HG02610 (cell line): ENCODE results near the gene CARD6.
"Not testable (repeated sequence)": the region's sequence is repeated elsewhere in the genome, so short reads cannot be mapped to it uniquely, and the experiment has no call there.

Experiments
- ATAC-seq: cut with Tn5 transposase; IDR thresholded peaks from one replicate; pipeline ENCODE4 v1.9.1; 2021; ENCODE audit warnings: mild to moderate bottlenecking, moderate library complexity; ENCODE audit not compliant: unreplicated experiment

CARD6 gene

DNA sequence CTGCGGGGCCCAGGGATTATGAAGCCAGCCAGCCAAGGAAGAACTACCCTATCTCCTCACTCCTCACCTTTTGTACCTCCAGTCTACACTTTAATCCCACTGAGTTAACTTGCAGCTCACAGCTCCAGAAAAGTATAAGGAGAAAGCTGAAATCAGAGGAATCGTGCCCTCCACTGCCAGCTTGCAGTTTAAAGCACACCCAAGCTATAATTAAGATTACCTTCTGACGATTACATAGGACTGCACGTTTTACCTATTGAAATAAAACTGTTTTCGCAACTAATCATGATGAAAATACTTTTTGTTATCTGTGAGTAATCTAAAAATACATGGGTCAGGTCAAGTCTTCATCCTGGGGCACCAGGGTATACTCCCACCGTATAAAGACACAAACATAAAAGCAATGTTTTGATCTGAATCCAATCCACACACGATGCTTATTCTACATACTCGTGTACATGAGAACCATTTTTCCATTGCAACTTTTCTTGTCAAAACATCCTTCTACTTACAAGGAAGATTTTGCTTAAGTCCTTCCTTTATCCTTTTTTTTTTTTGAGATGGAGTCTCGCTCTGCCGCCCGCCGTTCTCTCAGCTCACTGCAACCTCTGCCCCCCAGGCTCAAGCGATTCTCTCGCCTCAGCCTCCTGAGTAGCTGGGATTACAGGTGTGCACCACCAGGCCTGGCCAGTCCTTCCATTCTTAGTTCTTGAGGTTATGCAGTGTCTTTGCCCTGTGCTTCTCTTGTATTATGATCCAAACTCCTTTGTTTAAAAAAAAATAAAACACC, 13.8 kb upstream of the CARD6 start:
- ATAC-seq, result no peak

DNA sequence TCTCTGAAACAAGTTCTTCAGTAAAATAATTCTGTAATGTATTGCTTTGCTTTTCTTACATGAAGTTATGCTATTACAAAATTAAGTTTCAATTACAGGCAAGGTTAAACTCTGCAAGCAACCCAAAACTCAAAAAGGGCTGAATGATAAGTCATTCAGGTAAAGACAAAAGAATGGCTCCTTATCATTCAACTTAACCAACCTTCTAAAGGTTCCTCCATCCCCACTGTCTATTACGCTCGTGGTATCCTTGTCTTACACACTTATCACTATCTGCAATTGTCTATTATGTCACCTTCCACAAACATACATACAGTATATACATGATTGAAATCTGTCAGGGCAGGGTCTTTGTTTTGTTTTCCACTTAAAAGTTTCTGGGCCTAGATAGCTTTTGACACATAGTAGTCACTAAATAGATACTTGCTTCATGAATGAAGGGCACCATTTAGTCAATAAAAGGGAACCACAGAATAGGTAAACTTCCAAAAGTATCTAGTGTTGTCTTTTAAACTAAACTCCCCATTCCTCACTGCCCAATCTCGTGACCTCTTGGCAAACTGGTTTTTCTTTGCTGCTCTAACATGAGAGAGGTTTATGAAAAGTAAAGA, 13.0 kb upstream of the CARD6 start:
- ATAC-seq, result no peak

DNA sequence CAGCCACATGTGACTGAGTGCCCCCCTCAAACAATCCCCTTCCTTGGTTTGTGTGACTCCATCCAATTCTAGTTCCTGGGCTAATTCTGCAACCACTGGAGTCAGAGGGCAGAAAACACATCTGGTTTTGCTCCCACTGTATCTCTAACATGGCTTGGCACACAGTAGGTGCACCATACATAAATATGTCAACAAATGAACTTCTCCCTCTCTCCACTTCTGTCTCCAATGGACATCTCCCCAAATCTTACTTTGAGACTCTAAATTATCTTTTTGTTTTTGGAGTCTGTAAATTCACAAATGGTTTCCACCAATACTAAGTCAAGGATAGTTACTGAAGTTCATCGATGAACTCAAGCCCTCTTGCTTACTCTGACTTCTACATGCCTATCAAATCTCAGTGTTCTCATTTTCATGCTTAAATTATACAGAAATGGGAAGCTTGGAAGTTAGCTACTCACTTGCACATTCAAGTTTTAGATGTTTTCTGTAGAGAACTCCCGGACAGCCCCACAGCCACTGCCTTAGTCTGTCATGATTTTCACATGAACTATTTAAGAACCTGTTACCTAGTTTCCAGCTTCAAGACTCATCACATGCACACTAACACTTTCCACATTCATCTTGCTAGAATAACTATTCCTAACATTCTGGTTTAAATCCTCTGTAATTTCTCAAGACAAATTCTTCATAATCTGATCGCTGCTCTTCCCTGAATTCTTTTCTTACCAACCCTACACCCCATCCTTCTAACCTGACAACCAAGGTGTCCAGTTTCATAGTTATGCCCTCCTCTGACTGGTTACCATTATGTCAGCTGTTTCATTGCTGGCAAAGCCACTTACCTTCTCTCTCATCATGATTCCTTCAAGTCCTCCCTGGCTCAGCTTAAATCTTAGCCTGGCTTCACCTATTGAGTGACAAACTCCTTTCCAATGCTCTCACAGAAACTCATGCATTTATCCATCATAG, 12.2 kb upstream of the CARD6 start:
- ATAC-seq, result no peak

DNA sequence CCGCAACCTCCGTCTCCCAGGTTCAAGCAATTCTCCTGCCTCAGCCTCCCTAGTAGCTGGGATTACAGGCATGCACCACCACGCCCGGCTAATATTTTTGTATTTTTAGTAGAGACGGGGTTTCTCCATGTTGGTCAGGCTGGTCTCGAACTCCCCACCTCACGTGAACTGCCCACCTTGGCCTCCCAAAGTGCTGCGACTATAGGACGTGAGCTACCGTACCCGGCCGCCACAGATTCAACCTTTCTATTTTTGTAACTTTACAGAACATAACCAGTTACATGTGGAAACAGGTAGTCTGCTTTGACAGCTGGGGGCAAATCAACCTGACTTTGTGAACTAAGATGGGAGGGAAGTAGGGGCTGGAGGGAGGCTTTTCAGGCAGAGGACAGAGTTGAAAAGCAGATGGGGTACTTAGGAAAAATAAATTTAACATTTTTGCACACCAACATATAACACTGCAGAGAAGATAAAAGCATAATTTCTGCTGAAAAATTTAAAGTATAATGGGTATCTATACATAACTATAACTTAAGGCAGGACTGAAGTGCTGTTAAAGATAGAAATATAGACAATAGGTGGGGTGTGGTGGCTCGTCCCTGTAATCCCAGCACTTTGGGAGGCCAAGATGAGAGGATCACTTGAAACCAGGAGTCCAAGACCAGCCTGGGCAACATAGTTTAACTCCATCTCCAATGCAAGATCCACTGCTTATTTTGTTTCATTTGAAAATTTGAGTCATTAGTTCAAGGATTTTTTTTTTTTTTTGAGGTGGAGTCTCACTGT, 11.2 kb upstream of the CARD6 start:
- ATAC-seq, result no peak

DNA sequence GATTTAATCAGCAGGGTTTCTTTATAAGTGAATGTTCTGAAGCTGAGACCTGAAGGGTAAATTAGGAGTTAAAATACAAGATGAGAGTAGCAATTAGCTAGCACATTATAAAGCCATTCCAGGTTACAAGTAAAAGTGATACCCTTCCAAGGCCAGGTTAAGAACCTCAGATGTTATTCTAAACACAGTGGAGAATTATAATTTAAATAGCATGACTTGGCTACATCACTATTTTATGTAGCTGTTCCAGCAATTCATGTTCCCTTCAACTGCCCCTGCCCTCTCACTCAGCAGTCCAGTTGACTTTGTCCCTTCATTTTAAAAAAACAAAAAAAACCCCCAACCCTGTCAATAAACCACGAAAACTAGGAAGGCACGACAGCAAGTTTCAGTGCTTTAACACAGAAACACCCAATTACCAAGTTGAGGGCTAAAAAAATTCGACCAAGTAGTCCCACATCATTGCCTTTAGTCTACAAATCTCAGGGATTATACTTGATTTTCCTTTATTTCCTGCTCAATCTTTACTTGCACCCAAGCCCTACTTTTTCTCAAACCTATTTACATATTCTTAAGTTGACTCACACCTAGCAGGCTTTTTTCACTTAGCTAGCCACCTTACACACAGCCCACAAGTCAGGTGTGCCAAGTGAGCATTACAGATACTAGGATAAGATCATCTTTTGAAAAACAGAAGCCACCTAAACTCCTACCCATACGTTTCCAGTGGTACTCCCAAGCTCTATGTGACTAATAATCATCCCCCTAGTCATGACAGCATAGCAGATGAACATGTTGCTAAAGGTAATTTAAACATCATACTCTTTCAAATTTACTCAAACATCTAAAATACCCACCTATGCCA, 9.6 kb upstream of the CARD6 start:
- peak; percentile 58 for ATAC-seq

DNA sequence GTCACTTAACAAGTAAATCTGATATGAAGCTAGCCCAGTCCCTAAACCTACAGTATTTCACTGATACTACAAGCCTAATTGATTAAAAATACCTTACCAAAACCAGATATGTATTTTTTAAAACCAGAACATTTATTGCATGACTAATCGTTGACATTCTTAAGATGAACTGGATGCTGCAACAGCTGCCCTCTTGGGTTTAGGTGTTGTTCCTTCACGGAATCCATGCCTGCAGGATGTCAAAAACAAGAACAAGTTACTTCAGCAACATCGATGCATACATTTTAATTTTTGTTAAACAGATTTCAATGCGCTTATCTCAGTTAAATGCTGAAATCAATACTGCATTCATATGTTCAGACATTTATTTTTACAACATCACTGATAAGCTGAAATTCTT, 8.8 kb upstream of the CARD6 start:
- no peak for ATAC-seq

DNA sequence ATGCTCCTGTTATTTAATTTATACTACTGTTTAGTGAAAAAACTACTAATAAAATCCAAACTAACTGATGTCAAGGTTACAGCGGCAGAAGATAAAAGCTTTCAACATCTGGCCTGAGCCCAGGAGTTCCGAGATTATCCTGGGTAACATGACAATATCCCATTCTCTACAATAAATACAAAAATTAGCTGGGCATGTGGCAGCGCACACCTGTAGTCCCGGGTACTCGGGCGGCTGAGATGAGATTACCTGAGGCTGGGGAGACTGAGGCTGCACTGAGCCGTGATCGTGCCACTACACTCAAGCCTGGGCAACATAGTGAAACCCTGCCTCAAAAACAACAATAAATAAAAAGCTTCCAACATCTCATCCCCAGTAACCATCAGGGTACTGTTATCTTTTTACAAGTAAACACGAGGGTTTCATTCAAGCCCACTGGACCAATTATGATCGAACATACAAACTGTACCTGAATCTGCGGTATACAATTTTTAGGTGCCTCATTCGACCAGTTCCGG, 7.4 kb upstream of the CARD6 start:
- no peak for ATAC-seq

DNA sequence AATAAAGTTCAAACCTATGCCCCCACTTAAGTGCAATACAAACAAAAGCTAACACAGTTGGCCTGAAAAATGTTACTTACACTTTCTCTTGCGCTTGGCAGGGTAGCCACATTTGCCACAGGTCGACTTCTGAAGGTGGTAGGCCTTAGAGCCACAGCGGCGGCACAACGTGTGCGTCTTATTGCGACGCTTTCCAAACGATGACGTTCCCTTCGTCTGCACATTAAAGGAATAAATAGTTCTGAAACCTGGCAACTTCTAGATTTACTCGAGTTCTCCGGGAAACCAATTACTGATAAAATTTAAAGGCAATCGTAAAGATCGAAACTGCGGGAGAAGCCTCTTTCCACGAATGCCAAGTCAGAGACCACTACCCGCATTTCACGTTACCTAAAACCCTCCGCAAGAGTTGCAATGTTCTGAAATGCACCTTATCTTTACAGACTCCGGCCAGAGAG, 6.7 kb upstream of the CARD6 start:
- ATAC-seq, result no peak

DNA sequence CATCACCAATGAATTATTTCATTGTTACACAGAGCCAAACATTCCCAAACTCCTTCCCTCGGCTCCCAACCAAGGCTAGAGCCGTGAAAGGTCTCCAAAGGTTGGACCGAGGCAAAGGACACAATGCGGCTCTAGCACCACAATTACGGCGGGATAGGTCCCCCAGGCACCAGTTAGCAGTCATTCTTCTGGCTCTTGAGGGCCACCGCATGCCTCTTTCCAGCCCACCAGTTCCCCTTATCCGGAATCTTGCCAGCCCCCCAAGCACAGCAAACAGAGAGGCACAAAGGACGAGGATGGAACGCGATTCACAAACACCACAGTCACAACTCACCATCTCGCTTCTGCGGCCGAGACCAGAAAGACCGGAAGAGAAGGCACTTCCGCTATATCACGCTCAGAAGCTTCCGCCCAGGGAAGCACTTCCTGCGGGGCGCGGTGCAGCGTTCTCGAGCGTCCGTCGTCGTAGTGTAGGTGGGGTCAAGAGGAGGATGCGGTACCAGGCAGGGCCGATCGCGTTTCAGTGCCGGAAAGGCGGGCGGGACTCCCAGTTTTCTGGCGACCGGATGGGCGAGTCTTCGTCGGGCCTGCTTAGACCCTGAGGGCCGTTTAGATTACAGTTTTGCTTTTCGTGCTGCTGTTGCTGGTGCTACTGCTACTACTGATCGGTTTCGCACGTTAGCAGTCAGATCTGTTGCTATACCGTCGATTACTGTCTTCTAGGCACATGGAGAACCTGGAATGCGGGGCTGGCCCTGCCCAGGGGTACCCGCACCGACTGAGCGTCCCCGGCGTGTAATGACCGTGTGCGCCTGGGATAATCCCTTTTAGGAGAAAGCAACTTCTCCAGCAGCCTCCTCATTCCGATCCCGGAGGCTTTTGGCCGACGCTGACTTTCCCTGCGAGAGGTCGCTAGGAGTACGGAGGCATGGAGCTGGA, 6.0 kb upstream of the CARD6 start, which contains the start of gene RPL37:
Gene RPL37, minus strand, starts transcription at position 374 of the 939 bp plus-strand sequence. Its CDS starts 37 bp downstream, at position 337.
- peak; percentile 94 for ATAC-seq

DNA sequence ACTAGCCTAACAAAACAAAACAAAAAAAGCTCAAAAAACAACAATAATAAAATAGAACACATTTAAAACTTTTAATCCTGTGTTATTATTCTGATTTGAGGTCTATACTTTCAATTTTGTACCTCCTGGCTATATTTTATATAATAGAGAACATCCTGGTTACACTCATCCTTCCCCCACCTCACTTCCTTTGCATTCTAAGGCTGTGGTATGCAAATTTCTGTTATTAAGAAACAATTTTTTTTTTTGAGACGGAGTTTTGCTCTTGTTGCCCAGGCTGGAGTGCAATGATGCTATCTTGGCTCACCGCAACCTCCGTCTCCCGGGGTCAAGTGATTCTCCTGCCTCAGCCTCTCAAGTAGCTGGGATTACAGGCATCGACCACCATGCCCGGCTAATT, 3.1 kb upstream of the CARD6 start:
- no peak for ATAC-seq

DNA sequence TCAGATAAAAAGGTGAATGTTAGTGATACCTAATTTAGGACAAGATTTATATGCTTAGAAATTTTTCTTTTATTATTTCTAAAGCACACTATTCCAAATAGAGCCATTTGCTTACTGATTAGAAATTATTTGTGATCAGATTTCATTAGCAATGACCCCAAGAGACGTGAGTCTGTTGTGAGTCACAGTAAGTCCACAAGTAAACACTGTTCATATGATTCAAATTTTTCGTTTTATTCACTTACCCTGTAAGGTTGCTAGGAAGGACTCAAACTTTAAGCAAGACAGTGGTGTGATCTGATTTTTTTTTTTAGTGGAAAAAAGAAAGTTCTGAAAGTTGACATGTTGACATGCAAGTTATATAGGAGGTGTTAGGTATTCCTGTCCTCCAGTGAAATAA, 1.2 kb downstream of the CARD6 start:
- no peak for ATAC-seq

DNA sequence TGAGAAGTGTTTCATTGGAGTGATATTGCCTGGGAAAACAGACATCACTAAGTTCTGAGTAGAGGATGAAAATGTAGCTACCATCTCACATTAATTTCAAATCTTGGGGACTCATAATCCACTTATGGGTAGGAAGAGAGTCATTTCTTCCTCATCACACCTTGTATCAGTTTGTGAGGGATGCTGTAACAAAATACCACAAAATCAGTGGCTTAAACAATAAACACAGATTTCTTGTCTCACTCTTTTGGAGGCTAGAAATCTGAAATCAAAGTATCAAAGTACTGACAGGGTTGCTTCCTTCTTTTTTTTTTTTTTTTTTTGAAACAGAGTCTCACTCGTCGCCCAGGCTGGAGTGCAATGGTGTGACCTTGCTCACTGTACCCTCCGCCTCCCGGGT, 3.4 kb downstream of the CARD6 start:
- ATAC-seq, result no peak

DNA sequence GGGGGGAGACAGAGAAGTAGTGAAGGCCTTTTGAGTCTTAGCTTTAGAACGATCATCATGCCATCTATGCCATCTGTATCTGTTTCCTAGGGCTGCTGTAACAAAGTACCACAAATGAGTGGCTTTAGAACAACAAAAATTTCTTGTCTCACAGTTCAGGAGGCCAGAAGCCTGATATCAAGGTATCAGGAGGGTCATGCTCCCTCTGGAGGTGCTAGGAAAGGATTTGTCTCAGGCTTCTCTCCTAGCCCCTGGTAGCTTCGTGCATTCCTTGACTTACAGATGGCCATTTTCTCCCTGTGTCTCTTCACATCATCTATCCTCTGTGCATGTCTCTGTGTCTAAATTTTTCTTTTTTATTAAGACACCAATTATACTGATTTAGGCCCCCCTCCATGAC, 5.2 kb downstream of the CARD6 start:
- ATAC-seq, result no peak

DNA sequence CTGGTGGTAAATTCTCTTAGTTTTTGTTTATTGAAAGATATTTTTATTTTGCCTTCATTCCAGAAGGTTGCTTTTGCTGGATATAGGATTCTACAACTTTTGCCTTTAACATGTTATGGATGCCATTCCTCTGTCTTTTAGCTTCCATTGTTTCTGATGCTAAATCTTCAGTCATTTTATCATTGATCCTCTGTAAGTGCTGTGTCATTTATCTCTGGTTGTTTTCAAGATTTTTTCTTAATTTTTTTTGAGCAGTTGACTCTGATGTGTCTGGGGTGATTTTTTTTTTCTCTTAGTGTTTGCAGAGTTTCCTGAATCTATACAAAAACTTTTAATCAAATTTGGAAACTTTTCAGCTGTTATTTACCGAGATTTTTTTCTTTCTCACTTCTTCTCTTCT, 6.4 kb downstream of the CARD6 start:
- no peak for ATAC-seq

DNA sequence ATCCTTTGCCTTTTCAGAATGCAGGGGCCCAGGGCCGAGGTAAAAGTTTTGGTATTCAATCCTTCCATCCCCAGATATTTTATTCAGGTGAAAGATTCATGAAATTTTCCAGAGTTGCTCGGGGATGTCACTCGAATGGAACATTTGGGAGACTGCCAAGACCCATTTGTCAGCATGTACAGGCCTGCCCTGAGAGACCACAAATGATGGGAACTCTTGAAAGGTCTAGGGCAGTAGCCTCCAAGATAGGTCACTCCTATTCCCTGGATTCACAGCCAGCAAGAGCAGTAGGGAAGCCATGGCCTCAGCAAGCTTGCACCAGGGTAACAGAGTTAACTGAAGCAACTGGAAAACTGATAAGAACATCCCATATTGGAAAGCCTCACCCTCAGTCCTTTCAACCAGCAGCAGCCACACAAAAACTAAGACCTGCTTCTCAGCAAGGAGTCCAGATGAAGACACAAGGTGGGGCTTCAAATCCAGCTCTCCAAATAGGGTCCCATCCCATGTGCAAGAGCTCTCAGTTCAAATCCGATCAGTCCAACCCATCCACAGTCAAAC, 12.5 kb downstream of the CARD6 start:
- ATAC-seq, result no peak

DNA sequence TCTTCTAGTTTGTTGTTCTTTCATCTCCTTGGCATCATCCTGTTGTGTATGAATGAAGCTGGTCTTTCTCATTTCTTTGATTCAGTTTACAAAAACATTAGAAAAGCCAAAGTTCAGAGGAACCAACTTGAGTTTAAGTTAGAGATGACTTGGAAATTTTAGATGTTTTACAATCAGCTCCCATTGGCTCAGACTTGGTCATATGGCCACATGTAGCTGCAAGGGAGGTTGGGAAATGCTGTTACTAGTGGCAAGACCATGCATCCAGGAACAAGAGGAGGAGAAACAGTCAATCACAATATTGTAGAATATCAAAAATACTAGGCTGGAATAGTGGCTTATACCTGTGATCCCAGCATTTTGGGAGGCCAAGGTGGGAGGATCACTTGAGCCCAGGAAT, 19.5 kb downstream of the CARD6 start:
- ATAC-seq, result no peak

DNA sequence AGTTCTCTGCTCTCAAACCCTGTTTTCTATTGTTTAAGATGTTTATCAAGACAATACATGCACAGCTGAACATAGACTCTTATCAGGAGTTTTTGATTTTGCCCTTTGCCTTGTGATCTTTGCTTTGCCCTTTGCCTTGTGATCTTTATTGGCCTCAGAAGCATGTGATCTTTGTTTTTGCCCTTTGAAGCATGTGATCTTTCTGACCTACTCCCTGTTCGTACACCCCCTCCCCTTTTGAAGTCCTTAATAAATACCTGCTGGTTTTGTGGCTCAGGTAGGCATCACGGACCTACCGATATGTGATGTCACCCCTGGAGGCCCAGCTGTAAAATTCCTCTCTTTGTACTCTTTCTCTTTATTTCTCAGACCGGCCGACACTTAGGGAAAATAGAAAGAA, 23.8 kb downstream of the CARD6 start:
- ATAC-seq, result not testable (repeated sequence)

DNA sequence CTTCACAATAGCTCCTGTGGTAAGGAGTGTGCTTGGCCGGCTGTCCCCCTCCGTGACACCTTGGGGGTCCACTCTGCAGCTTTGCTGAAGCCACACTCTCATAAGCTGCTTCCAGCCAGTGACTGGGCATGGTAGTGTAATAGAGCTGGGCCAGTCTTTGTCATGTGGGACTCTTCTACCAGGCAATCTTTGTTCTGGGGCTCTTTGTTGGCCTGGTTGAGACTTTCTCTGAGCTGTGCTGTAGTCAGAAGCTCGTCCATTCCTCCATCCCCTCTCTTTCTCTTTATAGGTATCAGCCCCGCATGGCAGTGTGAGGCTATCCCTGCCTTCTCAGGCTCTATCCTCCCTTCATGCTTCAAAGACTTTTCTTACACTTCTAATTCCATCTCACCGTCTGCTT, 25.7 kb downstream of the CARD6 start:
- no peak for ATAC-seq
